HPDE6-E6E7 (cell line): Measurements from ENCODE around the gene ANKMY2.
"Not testable (repeated sequence)": the region's sequence is repeated elsewhere in the genome, so short reads cannot be mapped to it uniquely, and the experiment has no call there.

Experiments used
- DNase-seq: peaks from one replicate; pipeline ENCODE4 v3.0.0; 2011; ENCODE audit warnings: missing footprints; ENCODE audit errors: extremely low spot score

ANKMY2 gene

DNA sequence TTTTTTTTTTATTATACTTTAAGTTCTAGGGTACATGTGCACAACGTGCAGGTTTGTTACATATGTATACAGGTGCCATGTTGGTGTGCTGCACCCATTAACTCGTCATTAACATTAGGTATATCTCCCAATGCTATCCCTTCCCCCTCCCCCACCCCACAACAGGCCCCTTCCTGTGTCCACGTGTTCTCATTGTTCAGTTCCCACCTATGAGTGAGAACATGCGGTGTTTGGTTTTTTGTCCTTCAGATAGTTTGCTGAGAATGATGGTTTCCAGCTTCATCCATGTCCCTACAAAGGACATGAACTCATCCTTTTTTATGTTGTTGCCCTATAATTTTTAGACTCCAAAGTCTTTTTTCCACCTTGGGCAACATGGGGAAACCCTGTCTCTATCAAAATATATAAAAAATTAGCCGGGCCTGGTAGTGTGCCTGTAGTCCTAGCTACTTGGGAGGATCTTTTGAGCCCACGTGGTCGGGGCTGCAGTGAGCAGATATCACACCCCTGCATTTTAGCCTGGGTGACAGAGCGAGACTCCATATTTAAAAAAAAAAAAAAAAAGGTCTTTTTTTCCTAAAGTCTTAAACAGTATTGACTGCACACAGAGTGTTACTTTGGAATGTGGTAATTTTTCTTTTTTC is 14.4 kb upstream of the ANKMY2 start:
- DNase-seq, result not testable (repeated sequence)

- no peak for DNase-seq
Observed at GRCh38 chr7:16657656-16658279, 12.2 kb upstream of the ANKMY2 start.

DNA sequence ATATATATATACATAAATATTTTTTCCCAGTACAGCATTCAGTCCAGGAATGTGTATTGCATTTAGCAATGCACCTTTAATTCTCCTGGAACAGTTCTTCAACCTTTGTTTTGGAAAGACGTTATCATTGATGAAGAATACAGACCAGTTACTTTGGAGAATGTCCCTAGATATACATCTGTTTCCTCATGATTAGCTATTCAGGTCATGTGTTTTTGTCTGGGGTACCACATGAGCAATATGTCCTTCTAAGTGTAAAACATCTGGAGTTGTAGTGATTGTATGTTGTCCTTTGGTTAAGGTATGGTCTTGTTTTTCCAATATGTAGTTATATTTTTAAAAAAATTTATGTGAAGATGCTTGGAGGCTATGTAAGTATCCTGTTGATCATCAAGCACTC is 10.6 kb upstream of the ANKMY2 start:
- DNase-seq, result no peak

DNA sequence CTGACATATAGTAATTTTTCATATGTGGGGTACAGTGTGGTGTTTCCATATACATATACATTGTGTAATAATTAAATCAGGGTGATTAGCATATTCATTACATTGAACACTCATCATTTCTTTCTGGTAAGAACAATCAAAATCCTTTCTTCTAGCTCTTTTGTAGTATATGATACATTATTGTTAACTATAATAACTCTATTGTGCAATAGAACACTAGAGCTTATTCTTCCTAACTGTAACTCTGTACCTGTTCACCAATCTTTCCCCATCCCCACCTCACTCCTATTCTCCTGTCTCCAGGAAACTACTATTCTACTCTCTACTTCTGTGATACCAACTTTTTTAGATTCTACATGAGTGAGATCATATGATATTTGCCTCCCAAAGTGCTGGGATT is 9.8 kb upstream of the ANKMY2 start:
- DNase-seq, result no peak

- peak; percentile 25 for DNase-seq
Observed at GRCh38 chr7:16652888-16653287, 7.3 kb upstream of the ANKMY2 start.

DNA sequence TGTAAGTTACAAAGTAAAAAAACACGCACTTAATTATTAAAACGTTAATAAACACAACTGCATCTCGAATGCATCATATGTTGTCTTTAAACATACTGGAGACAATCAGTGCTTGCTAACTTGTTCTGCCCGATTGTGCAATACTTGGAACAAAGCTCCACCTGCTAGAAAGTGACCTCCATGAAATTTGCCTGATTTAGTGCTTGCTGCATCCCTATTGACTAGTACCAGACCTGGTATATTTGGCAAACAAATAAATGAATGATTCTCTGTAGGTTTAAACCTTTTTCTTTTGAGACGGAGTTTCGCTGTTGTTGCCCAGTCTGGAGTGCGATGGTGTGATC is 6.7 kb upstream of the ANKMY2 start:
- DNase-seq, result no peak

DNA sequence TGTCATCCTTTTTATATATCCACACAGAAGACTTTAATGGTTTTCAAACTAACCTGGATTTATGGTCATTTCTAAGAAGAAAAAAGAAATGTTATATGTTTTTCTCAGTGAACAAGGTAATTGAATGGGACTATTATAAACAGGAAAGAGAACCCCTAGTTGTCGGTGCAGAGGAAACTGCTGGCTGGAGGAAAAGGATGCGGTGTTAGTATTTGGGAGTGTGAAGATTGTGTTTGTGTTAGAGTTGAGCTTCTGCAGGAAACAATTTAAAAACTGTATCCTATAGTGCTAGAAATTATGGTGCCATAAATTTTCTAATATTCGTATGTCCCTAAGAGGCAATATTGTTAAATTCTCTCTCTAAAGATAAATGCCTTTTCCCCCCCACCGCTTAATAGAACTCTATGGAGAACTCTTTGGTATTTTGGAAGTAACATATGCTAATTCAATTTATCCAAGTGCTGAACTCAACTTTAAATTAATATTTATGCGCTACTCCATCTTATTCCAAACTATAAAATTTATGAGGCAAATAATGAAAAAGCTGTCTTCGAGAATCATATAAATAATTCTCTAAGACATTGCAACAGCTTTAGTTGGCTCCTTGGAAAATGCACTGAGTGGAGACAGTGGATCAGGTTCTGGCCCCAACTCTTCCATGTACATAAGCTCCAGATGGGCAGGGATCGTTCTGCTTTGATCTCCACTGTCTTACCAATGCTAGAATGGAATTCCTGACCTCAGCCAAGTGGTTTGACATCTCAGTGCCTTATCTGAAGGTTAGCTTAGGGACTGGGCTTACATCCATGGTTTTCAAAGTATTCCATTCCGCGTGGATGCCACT is 6.1 kb upstream of the ANKMY2 start:
- DNase-seq, result no peak

GRCh38 chr7:16650266-16650665 is 4.7 kb upstream of the ANKMY2 start:
- no peak for DNase-seq

DNA sequence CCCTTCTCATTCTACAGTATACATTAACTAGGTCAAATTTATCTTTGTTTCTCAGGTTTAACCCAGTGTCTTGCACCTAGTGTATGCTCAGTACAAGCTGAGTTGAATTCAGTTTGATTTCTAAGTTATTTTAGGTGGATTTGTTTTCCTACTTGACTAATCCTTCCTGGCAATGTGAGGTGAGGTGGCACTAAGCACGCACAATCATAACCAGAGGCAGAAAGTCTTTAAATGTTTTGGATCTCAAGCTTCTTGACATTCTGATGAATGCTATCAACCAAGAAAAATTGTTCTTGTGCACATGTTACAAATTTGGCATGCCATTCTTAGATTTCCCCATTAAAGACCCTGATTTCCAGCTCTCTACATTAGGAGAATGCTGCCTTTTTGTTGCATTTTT is 3.6 kb upstream of the ANKMY2 start:
- no peak for DNase-seq

DNA sequence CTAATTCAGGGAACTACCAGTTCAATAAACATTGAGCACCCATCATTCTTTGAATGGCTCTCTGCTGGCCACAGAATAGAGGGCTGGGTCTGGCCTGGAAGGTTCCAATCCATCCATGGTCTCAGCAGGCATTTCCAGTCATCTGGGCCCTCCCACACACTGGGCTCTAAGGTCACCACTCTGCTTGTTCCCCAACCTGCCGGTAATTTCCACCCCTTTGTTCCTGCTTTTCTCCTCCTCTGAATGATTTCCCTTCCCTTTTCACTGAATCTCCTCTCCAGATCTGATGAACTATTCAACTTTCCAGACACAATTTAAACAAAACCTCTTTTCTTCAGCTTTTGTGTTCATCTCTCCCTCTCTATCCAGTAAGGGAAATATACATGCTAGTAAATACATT is 3.0 kb upstream of the ANKMY2 start:
- DNase-seq, result no peak

GRCh38 chr7:16647435-16647960 is 1.9 kb upstream of the ANKMY2 start:
- no peak for DNase-seq

- no peak for DNase-seq
Observed at GRCh38 chr7:16646472-16647072, 1.0 kb upstream of the ANKMY2 start.

DNA sequence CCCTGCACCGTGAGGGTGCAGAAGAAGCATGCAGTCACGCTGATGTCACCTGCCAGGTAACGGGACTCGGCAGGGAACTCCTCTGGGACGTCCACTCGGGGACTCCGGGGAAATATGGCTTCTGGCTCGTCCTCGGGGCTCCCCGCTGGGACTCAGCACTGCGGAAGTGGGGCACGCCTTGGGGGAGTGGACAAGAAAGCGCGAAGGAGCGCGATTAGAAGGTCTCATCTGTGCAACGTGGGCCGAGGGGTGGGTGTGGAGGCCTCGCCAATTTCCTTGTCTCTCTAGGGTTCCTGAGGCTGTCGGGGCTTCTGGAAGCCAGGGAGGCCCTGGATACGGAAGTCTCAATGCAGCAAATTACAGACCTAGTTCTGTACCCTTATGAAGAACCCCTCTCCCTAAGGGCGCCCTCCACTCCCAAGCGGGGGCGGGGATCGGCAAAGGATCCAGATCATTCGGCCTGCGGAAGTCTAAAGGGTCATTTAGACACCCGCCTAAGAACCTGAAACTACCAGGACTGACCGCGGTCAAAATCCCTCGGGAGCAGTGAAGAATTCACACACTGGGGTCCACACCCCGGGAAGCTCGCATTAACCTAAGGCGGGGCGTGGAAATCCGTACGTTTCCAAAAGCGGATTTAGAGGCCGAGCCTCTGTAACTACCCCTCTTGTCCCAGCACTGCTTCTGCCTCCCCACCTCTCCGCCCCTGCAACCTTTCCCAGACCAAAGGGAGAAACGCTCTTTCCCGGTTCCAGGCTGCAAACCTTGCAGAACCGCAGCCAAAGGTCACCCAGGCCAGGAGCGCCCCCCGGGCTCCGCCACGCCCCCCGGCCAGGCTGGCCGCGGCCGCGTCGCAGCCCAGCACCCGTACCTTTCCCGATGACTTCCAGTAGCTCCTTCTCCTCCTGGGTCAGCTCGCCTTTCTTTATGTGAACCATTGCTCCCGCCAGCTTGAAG is 640 bp downstream of the ANKMY2 start:
- DNase-seq, result no peak

DNA sequence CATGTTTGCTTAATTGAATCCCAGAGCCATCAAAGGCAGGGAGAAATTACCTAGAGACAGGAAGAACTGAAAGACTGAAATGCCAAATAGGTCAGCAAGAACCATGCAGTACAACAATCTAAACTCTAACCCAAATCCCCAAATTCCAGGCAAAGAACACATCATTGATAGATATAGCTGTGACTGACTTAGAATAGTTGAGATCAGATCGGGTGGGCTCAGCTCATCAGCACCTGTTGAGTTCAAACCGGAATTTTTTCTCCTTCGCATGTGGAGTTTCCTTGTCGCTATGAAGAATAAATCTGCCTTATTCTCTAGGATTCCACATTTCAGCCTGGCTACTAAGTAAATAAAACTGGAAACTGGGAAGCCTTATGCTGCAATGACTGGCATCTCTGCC is 1.4 kb downstream of the ANKMY2 start:
- no peak for DNase-seq

DNA sequence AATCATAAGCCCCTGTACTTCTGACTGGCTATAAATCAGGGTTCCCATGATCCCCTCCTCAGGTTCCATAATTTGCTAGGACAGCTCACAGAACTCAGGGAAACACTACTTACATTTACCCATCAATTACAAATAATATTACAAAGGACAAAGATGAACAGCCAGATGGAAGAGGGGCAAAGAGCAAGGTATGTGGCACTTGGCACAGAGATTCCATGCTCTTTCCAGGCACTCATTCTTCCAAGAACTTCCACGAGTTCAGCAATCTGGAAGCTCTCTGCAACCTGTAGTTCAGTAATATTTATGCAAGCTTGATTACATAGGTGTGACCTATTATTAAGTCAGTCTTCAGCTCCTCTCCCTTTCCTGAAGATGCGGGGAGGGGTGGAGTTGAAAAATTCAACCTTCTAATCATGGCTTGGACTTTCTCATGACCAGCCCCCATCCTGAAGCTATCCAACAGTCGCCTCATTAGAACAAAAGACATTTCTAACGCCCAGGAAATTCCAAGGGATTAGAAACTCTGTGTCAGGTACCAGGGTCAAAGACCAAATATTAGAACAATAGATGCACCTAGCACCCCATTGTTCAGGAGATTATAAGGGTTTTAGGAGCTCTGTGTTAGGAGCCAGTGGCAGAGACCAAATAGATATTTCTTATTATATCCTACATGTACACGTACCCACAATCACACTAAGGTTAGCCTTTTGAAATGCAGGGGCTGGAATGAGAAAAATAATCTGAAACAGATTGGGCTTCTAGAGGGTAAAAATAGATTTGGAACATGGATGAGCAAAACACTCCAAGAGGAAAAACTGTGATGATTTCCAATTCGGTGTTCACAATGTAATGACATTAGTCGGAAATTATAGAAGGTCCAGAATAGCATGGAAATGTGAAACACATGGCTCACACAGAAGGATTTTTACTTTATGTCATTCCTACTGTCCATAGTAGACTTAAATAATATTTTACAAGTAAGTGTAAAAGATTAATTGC is 7.0 kb downstream of the ANKMY2 start:
- DNase-seq, result no peak

GRCh38 chr7:16637379-16637778 is 8.2 kb downstream of the ANKMY2 start:
- no peak for DNase-seq

DNA sequence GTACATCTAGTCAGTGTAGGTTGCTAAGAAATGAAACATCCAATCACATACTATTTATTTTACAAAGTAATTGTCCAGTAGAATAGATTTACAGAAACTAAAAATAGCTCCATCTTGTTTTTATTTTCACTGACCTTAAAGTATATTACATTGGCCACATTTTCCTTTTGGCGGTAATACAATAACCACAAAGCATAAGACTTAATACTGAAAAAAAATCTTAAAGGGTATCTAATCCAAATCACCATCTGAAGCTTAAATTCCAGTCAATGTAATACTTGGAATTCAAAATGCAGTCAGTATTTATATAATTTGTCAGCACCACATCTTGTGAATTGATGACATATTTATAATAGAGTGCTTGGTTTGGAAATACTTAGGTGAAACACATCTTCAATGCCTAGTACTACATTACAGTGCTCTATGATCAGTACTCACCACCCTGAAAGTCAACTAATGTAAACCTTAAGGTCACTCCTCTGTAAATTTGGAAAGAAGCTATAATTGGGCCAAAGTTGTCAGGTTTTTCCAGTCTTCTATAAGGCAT is 8.9 kb downstream of the ANKMY2 start:
- DNase-seq, result no peak

DNA sequence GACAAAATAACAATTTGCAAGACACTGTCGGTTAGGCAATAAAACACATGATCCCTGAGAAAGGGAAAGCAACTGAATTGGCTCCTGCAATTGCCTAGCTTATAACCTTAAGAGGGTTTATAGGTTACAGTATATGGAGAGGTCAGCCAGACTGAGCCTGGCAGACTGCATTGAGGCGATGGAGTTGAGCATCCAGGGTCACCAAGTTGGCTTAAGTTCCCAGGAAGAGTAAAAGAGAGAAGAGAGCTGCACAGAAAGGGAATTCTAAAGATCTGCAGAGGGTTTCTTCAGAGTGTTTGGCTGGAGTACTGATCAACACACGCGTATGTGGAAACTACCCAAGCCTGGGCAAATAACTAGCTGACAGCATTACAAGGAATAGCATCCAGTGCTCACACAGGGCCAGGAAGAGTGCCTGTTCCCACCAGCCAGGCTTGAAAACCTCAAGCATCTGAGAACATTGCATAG is 11.2 kb downstream of the ANKMY2 start:
- DNase-seq, result no peak

DNA sequence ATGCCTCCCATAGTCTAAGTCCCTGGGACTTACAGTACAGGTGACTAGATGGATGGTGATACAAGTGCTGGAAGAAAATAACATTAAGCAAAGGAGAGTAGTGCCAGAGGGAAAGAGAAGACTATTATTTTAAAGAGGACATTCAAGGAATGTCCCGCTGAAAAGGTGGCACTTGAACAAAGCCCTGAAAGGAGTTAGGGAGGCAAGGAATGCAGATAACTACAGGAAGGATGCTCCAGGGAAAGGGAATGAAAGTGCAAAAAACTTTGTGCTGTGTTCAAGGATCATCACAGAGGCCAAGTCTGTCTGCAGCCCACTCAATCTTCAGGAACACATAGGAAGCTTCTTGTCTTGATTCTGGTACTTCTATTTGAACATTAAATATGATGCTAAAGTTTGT is 14.9 kb downstream of the ANKMY2 start:
- DNase-seq, result no peak

DNA sequence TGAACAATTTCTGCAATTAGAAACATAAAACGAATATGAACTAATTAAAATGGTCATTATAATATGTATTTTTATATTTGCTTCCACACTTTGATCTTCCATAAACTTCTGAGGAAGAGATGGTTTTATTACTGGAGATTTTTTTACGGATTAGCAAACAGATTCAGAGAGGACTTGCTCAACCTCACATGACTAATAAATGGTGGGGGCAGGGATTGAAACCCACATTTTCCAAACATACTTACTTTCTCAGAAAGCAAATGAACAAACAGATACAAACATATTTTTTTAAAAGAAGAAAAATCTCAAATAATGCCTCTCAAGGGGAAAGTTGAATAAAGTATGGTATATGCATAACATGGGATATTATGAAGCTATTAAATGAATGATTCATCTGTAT is 18.3 kb downstream of the ANKMY2 start:
- DNase-seq, result no peak
